Endothelial cell of umbilical vein (primary cell): ENCODE data around the gene NGEF. TPM values are rescaled to one million over a fixed set of nuclear protein-coding genes. Genes with fewer than 3 reads are reported as not detected.

Experiments used
- BruUV-seq: library from RNA; stranded (reverse); fragments of 400-500 nt; replicated peaks from 2 replicates; lab custom pipeline; 2021; lab: Mats Ljungman, UMichigan
- CTCF ChIA-PET: fragments of 300-600, 350-600 bp; sonication (Branson Sonifier 250); formaldehyde crosslinking; loops from one replicate; lab custom pipeline; 2021; ENCODE audit warnings: antibody characterized with exemption, inconsistent platforms; lab: Charles Lee
- POLR2A ChIA-PET: fragments of 300-600, 350-600 bp; sonication (Branson Sonifier 250); formaldehyde crosslinking; loops from one replicate; lab custom pipeline; 2021; ENCODE audit warnings: antibody characterized with exemption, inconsistent platforms; lab: Charles Lee
- DNase-seq: peaks from one replicate; pipeline ENCODE4 v3.0.0-alpha.2; 2011; ENCODE audit warnings: low read depth, low spot score
- FAIRE-seq: peaks from 2 replicates; lab custom pipeline; 2011; peaks lifted over from hg19 to GRCh38; lab: Jason Lieb, UNC
- H2AFZ ChIP-seq: 2 replicates; pipeline ENCODE4 v1.6.0; 2012; ENCODE audit warnings: low read depth, low read length, control low read depth, inconsistent platforms
- H3K27ac ChIP-seq: 2 replicates; pipeline ENCODE4 v1.5.1; 2011; ENCODE audit warnings: low read depth, mild to moderate bottlenecking, control low read depth, low read length, moderate library complexity; ENCODE audit not compliant: insufficient read depth
- H3K27me3 ChIP-seq, 2 experiments: 2 replicates each; pipeline versions ENCODE4 v1.6.0 to v1.6.1; 2011; ENCODE audit warnings: low read length in 2 of 2, mixed read lengths in 1 of 2; ENCODE audit not compliant: control insufficient read depth in 2 of 2, insufficient read depth in 2 of 2
- H3K36me3 ChIP-seq, 2 experiments: 2 replicates in 1 of 2; 3 replicates in 1 of 2; pipeline ENCODE4 v1.5.1; 2011; ENCODE audit warnings: low read length in 2 of 2, mild to moderate bottlenecking in 1 of 2, moderate library complexity in 1 of 2; ENCODE audit not compliant: control insufficient read depth in 2 of 2, insufficient read depth in 2 of 2; ENCODE audit errors: extremely low read depth in 1 of 2
- H3K4me1 ChIP-seq: 3 replicates; pipeline ENCODE4 v1.5.1; 2011; ENCODE audit warnings: mild to moderate bottlenecking, low read length; ENCODE audit not compliant: control insufficient read depth, insufficient read depth; ENCODE audit errors: extremely low read depth
- H3K4me2 ChIP-seq: 2 replicates; pipeline ENCODE4 v1.6.1; 2011; ENCODE audit warnings: low read length, control low read depth, mixed read lengths; ENCODE audit not compliant: insufficient read depth
- H3K4me3 ChIP-seq, 3 experiments: fragments of 200-600 bp in 1 of 3; sonication (generic), shearing (Covaris generic) in 1 of 3; replicated peaks in 1 of 3; 2 replicates each; pipeline ENCODE4 v1.5.1; 2011 to 2016; ENCODE audit warnings: control low read depth in 3 of 3, low read length in 3 of 3, mild to moderate bottlenecking in 2 of 3, inconsistent platforms in 1 of 3, low read depth in 1 of 3, moderate library complexity in 1 of 3; ENCODE audit not compliant: insufficient read depth in 1 of 3
- H3K79me2 ChIP-seq: 2 replicates; pipeline ENCODE4 v1.6.0; 2012; ENCODE audit warnings: low read length, inconsistent platforms; ENCODE audit not compliant: control insufficient read depth, insufficient read depth
- H3K9ac ChIP-seq: replicated peaks from 2 replicates; pipeline ENCODE3; 2011; ENCODE audit warnings: low read length, control low read depth; ENCODE audit not compliant: insufficient read depth; ENCODE audit errors: extremely low read depth
- H3K9me1 ChIP-seq: replicated peaks from 3 replicates; pipeline ENCODE4 v1.6.0; 2011; ENCODE audit warnings: mild to moderate bottlenecking, low read length; ENCODE audit not compliant: control insufficient read depth, insufficient read depth; ENCODE audit errors: extremely low read depth
- H3K9me3 ChIP-seq: replicated peaks from 2 replicates; pipeline ENCODE4 v1.5.1; 2012; ENCODE audit warnings: low read length, inconsistent platforms; ENCODE audit not compliant: control insufficient read depth, insufficient read depth
- H4K20me1 ChIP-seq: replicated peaks from 2 replicates; pipeline ENCODE3; 2011; ENCODE audit warnings: mild to moderate bottlenecking, low read length; ENCODE audit not compliant: control insufficient read depth, insufficient read depth; ENCODE audit errors: extremely low read depth
- EZH2 ChIP-seq: IDR thresholded peaks from 2 replicates; pipeline ENCODE4 v1.6.1; 2012; ENCODE audit warnings: borderline replicate concordance, low read depth, mild to moderate bottlenecking, moderate library complexity, low read length, inconsistent platforms; ENCODE audit not compliant: severe bottlenecking
- FOS ChIP-seq: IDR thresholded peaks from 2 replicates; pipeline ENCODE4 v1.6.1; 2011; ENCODE audit warnings: mild to moderate bottlenecking, low read length, moderate library complexity, borderline replicate concordance; ENCODE audit not compliant: insufficient read depth
- GATA2 ChIP-seq: IDR thresholded peaks from 2 replicates; pipeline ENCODE4 v1.7.0; 2011; ENCODE audit warnings: low read depth, mild to moderate bottlenecking, moderate library complexity, mixed read lengths, low read length; ENCODE audit not compliant: insufficient read length, insufficient read depth
- JUN ChIP-seq: IDR thresholded peaks from 2 replicates; pipeline ENCODE4 v1.6.1; 2011; ENCODE audit warnings: borderline replicate concordance, low read depth; ENCODE audit not compliant: insufficient read length, insufficient read depth
- MAX ChIP-seq: IDR thresholded peaks from 2 replicates; pipeline ENCODE4 v1.6.1; 2011; ENCODE audit not compliant: insufficient read depth, insufficient read length
- MYC ChIP-seq: IDR thresholded peaks from one replicate; pipeline ENCODE4 v1.6.1; 2011; ENCODE audit warnings: mild to moderate bottlenecking, low read depth, low read length
- POLR2A ChIP-seq: IDR thresholded peaks from 2 replicates; pipeline ENCODE4 v1.6.1; 2012; ENCODE audit warnings: low read depth, mild to moderate bottlenecking, control low read depth, low read length
- POLR2AphosphoS5 ChIP-seq: IDR thresholded peaks from 2 replicates; pipeline ENCODE4 v1.6.1; 2012; ENCODE audit warnings: low read depth, mild to moderate bottlenecking, control low read depth, low read length, moderate library complexity; ENCODE audit not compliant: insufficient read depth
- dilution Hi-C: fragments of 300-500 bp; cut with MboI; formaldehyde crosslinking; loops from one replicate; pipeline ENCODE4 v1.15.0; 2019; ENCODE audit warnings: low sequenced_read_pairs; ENCODE audit not compliant: extremely low pct_ligation_motif_present
- intact Hi-C: fragments of 100-400 bp; cut with micrococcal nuclease; formaldehyde crosslinking; loops from one replicate; pipeline ENCODE4 v1.10.0; 2022
- polyA plus RNA-seq, 4 experiments: library from polyadenylated mRNA; depleted of rRNA in 3 of 4; stranded (reverse) in 3 of 4; unstranded in 1 of 4; fragments of >200 nt; gene quantifications; 2 replicates each; pipeline versions ENCODE4 v1.2.1 to v1.2.3, GENCODE V29; 2011 to 2012; ENCODE audit warnings: missing spikeins in 1 of 4
- total RNA-seq: library from RNA; stranded (reverse); gene quantifications from 2 replicates; pipeline ENCODE4 v1.2.3, GENCODE V29; 2021
- TF ChIP-seq, protein P1 (sequence below), 2 donors: IDR thresholded peaks; 1 replicate in 1 of 2; 2 replicates in 1 of 2; pipeline ENCODE4 v1.5.1; 2011; ENCODE audit warnings: low read length in 2 of 2, mild to moderate bottlenecking in 2 of 2, moderate library complexity in 2 of 2, control low read depth in 1 of 2, inconsistent platforms in 1 of 2, low read depth in 1 of 2; ENCODE audit not compliant: insufficient read depth in 1 of 2; ENCODE audit errors: extremely low read depth in 1 of 2

NGEF gene
- total and polyA plus RNA-seq, 2 donors (not counting 3 experiments of a cell fraction or from before 2014, with no cell fraction given) = 0.22 to 0.41 TPM

DNA sequence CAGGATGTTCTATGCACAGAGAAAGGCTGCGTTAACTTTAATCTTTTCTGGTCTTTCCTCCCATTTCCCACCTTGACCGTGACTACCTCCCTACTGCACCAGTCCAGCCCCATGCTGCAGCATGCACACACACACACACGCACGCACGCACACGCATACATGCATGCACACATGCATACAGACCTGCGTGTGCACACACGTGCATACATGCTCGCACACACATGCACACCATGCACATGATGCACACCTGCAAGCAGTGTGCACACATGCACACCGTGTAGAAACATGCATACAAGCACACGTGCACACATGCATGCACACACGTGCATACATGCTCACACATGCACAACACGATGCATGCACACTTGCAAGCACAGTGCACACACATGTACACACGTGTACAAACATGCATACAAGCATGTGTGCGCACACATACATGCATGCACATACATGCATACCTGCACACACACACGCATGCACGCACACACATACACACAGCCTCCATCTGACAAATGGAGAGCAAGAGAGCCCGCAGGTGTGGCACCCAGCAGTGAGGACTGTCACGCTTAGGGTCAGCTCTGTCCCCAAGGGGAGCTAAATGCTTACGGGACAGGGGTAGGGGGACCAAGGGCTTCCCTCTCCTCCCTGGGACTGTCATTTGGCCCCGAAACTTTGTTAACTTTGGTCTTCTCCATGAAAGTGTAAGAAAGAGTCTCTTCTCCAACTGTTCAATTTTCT is 124.8 kb downstream of the NGEF start:
- Histone ChIP-seq H3K4me1 (no peaks in the 10 kb centered on the region), H2AFZ (no peak overlapping the region), H3K9me1 (no peaks in the 10 kb centered on the region), H3K9ac (no peak overlapping the region), H3K27ac (no peak overlapping the region), H3K79me2 (no peaks in the 10 kb centered on the region), H3K36me3 (no peaks in the 10 kb centered on the region), H4K20me1 (no peaks in the 10 kb centered on the region), H3K9me3 (no peaks in the 10 kb centered on the region), H3K27me3 (no peaks in the 10 kb centered on the region), H3K4me3 (no peak overlapping the region), H3K4me2 (no peak overlapping the region)
- dilution Hi-C loops = no loop called here
- DNase-seq = no peak
- ChIA-PET CTCF (interaction anchor here (1.7 kb wide), 1 partner anchor 166 kb away, joined by 7 read pairs; no protein-coding TSS in a partner anchor), POLR2A (no interaction called here)
- intact Hi-C loops = loop anchor here (10.0 kb wide), 1 partner anchor 167 kb away; no protein-coding TSS in a partner anchor
- BruUV-seq = no TSS peak
- TF ChIP-seq FOS (no peak), GATA2 (no peak), POLR2A (no peak), MYC (no peak), JUN (no peak), POLR2AphosphoS5 (no peak), MAX (no peak), EZH2 (no peak)
- TF ChIP-seq, protein P1, sequence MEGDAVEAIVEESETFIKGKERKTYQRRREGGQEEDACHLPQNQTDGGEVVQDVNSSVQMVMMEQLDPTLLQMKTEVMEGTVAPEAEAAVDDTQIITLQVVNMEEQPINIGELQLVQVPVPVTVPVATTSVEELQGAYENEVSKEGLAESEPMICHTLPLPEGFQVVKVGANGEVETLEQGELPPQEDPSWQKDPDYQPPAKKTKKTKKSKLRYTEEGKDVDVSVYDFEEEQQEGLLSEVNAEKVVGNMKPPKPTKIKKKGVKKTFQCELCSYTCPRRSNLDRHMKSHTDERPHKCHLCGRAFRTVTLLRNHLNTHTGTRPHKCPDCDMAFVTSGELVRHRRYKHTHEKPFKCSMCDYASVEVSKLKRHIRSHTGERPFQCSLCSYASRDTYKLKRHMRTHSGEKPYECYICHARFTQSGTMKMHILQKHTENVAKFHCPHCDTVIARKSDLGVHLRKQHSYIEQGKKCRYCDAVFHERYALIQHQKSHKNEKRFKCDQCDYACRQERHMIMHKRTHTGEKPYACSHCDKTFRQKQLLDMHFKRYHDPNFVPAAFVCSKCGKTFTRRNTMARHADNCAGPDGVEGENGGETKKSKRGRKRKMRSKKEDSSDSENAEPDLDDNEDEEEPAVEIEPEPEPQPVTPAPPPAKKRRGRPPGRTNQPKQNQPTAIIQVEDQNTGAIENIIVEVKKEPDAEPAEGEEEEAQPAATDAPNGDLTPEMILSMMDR (IDR thresholded peaks at IDR 0.05; ENCODE audit: extremely low read depth in 1 of 2, insufficient read depth in 1 of 2, low read depth in 1 of 2, low read length in 2 of 2) = no peak
- no peak for FAIRE-seq
